Measurements from ENCODE around the gene TMCO4.
"Not testable (repeated sequence)": the region's sequence is repeated elsewhere in the genome, so short reads cannot be mapped to it uniquely, and the experiment has no call there.

The TMCO4 gene

DNA sequence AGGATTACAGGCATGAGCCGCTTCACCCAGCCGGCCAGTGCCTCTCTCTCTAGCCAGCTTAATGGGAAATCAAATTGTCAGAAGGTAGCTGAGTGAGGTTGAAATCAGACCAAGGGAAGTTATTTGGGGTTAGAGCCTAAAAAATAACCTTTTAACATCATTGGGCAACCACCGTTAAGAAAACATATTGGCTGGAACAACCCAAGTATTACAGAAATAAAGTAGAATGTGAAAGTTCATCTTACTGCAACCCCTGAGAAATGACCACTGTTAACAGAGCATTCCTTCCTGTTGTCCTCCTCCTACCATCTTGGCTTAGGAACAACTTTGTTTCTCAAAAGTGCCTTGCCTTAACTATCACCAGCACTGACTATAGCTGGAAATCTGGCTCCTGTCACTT lies 18.6 kb upstream of the TMCO4 start (continued):
- TF ChIP-seq PATZ1 (CRISPR knock-in tag; IDR thresholded peaks at IDR 0.05; ENCODE audit: borderline replicate concordance) (no peak), TOX (CRISPR knock-in tag; IDR thresholded peaks at IDR 0.05; ENCODE audit: borderline replicate concordance) (no peak), RARB (CRISPR knock-in tag; IDR thresholded peaks at IDR 0.05) (no peak), CSDC2 (CRISPR knock-in tag; IDR thresholded peaks at IDR 0.05) (no peak)
- TF ChIP-seq, protein P1, sequence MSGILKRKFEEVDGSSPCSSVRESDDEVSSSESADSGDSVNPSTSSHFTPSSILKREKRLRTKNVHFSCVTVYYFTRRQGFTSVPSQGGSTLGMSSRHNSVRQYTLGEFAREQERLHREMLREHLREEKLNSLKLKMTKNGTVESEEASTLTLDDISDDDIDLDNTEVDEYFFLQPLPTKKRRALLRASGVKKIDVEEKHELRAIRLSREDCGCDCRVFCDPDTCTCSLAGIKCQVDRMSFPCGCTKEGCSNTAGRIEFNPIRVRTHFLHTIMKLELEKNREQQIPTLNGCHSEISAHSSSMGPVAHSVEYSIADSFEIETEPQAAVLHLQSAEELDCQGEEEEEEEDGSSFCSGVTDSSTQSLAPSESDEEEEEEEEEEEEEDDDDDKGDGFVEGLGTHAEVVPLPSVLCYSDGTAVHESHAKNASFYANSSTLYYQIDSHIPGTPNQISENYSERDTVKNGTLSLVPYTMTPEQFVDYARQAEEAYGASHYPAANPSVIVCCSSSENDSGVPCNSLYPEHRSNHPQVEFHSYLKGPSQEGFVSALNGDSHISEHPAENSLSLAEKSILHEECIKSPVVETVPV (CRISPR knock-in tag; IDR thresholded peaks at IDR 0.05), result no peak

GRCh38 chr1:19817160-19817559 lies 17.4 kb upstream of the TMCO4 start:
- TF ChIP-seq RARB (CRISPR knock-in tag; IDR thresholded peaks at IDR 0.05), result no peak
- no peak for TF ChIP-seq ESRRG (CRISPR knock-in tag; IDR thresholded peaks at IDR 0.05)
- TF ChIP-seq PPARA (CRISPR knock-in tag; IDR thresholded peaks at IDR 0.05; ENCODE audit: borderline replicate concordance), result no peak
- no peak for TF ChIP-seq ZNF565 (CRISPR knock-in tag; conservative IDR thresholded peaks at IDR 0.05; ENCODE audit: low read depth)
- no peak for TF ChIP-seq GLIS3 (CRISPR knock-in tag; IDR thresholded peaks at IDR 0.05)
- no peak for TF ChIP-seq CREB5 (CRISPR knock-in tag; IDR thresholded peaks at IDR 0.05; ENCODE audit: low read depth)
- TF ChIP-seq POU6F1 (CRISPR knock-in tag; IDR thresholded peaks at IDR 0.05; ENCODE audit: borderline replicate concordance, low read depth), result no peak
- TF ChIP-seq, protein P1 (CRISPR knock-in tag; IDR thresholded peaks at IDR 0.05), result no peak
- TF ChIP-seq TCF4 (CRISPR knock-in tag; IDR thresholded peaks at IDR 0.05; ENCODE audit: borderline replicate concordance), result no peak
- TF ChIP-seq OSR1 (CRISPR knock-in tag; IDR thresholded peaks at IDR 0.05), result no peak
- no peak for TF ChIP-seq ZNF8 (CRISPR knock-in tag; IDR thresholded peaks at IDR 0.05)
- no peak for ATAC-seq

- not testable (repeated sequence) for ATAC-seq
These were observed 17.0 kb upstream of the TMCO4 start for GRCh38 chr1:19816737-19817086.

DNA sequence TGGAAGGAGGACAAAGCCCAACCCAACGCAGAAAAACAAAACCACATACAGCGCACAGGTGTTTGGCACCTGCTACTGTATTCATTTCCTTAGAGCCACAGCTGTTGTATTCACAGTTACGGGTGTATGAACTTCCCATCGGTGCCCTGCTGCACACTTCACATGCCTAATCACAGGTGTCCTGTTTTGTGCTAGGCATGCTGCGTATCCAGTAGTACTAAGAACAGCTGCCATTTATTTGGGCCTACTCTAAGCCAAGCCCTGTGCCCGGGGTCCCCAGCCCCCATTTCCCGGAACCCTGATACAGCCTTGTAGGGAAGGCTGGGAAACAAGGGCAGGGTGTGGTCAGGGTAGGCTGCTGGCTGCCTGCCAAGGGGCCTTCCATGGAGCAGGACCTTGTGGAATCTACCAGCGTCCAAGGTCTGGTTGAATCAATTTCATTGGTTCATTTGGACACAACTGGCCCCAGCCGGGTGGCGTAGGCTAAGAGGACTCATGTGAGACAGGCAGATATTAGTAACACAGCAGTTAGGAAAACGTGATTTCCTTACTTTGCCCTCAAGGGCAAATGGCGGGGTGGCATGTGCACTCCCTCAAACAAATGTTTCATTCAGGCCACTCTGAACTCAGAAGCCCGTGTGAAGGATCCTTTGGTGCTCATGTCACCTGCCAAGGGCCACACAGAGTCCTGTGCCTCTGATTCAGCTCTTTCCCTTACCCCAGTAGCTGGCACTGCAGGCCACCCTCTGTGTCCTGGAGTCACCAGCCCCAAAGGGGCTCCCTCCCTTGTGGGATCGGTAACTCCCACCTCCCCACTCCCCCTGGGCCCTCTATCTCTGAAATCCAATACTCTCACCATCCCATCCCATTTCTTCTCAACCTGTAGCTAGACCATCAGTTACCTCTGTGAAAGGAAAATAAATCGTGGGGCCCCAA lies 16.4 kb upstream of the TMCO4 start:
- ATAC-seq, result no peak
- TF ChIP-seq ZFP30 (CRISPR knock-in tag; IDR thresholded peaks at IDR 0.05) (no peak), POU6F1 (CRISPR knock-in tag; IDR thresholded peaks at IDR 0.05; ENCODE audit: borderline replicate concordance, low read depth) (no peak), BACH2 (CRISPR knock-in tag; IDR thresholded peaks at IDR 0.05; ENCODE audit: borderline replicate concordance) (no peak), TOX (CRISPR knock-in tag; IDR thresholded peaks at IDR 0.05; ENCODE audit: borderline replicate concordance) (no peak), CSDC2 (CRISPR knock-in tag; IDR thresholded peaks at IDR 0.05) (no peak), ARNTL (CRISPR knock-in tag; IDR thresholded peaks at IDR 0.05; ENCODE audit: borderline replicate concordance, low read depth) (no peak), GLIS3 (CRISPR knock-in tag; IDR thresholded peaks at IDR 0.05) (no peak), ZC3H10 (CRISPR knock-in tag; IDR thresholded peaks at IDR 0.05) (no peak), PPARA (CRISPR knock-in tag; IDR thresholded peaks at IDR 0.05; ENCODE audit: borderline replicate concordance) (no peak), CREB5 (CRISPR knock-in tag; IDR thresholded peaks at IDR 0.05; ENCODE audit: low read depth) (no peak), RARB (CRISPR knock-in tag; IDR thresholded peaks at IDR 0.05) (no peak), TCF4 (CRISPR knock-in tag; IDR thresholded peaks at IDR 0.05; ENCODE audit: borderline replicate concordance) (no peak), ZNF8 (CRISPR knock-in tag; IDR thresholded peaks at IDR 0.05) (no peak), SNAI2 (CRISPR knock-in tag; IDR thresholded peaks at IDR 0.05) (no peak), ZFP3 (CRISPR knock-in tag; IDR thresholded peaks at IDR 0.05) (no peak)
- TF ChIP-seq, protein P1 (CRISPR knock-in tag; IDR thresholded peaks at IDR 0.05), result no peak
